Activated CD8-positive, alpha-beta memory T cell treated with anti-CD3 and anti-CD28 coated beads, Interleukin-2, amount 50 U/mL, for 24 hours (primary cell): Measurements from ENCODE around the gene AGPAT2.

Experiments used
- DNase-seq: peaks from one replicate; pipeline ENCODE4 v3.0.0-alpha.2; 2020; ENCODE audit errors: extremely low read depth

The AGPAT2 gene

GRCh38 chr9:136673975-136674785 is 13.1 kb downstream of the AGPAT2 start:
- no peak for DNase-seq

DNA sequence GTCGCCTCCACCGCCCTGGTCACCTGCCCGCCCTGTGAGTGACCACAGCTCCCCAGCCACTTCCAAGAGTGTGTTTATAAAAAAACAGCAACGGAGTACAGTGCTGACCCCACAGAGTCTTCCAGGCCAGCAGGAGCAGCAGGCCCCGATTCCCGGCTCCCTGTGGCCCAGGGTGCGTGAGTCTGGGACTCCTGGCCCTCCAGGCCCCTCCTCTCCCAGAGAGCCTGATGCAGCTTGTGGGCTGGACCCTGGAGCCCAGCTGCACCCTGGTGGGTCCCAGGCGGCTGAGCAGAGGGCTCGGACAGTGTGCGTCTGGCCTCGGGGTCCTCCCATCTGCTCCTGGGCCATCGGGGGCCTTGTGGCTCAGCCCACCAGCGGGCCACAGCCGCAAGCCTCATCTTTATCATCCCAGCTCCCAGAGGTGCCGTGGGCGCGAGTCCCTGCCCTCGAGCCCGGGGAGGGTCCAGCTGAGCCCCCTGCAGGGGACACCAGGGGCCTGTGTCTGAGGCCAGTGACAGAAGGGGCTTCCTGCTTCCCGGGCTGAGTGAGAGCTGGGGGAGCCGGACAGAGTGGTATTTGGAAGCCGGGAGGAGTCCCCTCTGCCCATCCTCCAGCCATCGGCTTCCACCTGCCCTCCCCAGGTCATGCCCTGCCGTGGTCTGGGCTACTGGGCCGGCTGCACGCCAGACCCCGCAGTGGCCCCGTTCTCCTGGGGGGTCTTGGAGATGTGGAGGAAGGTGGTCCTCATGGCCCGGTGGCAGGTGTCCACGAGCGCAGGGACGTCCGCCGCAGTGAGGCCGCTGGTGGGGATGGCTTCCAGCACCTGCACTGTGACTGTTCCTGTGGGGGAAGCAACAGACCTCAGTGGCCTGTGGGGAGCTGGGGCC is 13.9 kb downstream of the AGPAT2 start:
- DNase-seq, result no peak

DNA sequence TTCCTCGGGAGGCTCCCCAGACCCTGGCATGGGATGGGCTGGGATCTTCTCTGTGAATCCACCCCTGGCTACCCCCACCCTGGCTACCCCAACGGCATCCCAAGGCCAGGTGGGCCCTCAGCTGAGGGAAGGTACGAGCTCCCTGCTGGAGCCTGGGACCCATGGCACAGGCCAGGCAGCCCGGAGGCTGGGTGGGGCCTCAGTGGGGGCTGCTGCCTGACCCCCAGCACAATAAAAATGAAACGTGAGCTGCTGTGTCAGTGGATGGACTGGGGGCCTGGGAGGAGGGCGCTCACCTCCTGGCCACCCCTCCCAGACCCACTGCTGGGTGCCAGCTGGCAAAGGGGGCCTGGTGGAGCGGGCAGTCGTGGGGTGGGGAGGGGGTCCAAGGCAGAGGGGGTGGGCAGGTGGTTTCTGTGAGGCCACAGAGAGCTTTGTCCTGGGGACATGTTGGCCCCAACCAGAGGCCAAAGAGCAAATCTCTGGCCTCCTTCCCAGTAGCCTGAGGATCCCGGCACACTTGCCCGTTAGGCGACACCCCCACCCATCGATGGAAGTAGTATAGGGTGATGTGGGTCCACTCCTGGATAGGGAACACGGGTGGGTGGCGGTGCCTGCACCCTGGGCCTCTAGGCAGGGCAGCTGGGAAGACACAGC is 14.7 kb downstream of the AGPAT2 start:
- no peak for DNase-seq

DNA sequence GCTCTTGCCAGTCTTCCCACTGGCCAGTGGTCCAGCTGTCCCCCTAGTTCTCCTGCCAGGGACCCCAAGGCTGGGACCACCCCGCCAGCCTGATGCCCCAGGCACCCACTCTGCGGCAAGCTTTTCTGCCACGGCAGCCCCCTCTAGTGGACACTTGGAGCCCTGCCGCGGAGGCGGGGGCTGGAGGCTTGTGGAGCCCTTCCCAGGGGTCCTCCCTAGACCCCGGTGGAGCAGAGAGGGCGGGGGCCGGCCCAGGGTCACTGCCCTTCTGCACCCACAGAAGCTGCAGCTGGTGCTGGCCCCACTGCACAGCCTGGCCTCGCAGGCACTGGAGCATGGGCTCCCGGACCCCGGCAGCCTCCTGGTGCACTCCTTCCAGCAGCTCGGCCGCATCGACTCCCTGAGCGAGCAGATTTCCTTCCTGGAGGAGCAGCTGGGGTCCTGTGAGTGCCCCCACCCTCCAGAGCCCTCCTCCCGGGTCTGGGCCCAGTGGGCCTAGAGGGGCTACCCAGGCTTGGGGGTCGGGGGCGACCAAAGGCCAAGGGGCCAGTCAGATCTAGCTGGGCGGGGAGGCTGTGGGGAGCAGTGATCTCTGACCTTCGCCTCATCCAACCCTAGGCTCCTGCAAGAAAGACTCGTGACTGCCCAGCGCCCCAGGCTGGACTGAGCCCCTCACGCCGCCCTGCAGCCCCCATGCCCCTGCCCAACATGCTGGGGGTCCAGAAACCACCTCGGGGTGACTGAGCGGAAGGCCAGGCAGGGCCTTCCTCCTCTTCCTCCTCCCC is 15.4 kb downstream of the AGPAT2 start:
- no peak for DNase-seq

GRCh38 chr9:136671254-136671614 is 16.0 kb downstream of the AGPAT2 start:
- no peak for DNase-seq

DNA sequence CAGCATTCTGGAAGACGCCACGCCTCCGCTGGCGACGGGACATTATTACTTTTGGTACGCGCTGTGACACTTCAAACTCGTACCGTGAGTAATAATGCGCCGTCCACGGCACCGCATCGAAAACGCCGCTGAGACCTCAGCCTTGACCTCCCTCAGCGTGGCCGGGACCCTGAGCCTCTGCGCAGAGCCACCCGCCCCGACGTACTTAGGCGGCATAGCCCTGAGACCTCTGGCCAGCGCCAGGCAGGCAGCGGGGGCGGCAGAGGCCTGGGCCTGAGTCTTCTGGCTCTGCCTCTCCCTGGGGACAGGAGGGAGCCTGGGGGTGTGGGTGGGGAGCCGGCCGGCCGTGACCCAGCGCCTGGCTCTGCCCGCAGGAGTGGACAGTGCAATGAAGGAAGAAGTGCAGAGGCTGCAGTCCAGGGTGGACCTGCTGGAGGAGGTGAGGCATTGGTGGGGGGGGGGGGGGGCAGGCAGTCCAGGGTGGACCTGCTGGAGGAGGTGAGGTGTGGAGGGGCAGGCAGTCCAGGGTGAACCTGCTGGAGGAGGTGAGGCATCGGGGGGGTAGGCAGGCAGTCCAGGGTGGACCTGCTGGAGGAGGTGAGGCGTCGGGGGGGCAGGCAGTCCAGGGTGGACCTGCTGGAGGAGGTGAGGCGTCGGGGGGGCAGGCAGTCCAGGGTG is 16.5 kb downstream of the AGPAT2 start:
- DNase-seq, result no peak

DNA sequence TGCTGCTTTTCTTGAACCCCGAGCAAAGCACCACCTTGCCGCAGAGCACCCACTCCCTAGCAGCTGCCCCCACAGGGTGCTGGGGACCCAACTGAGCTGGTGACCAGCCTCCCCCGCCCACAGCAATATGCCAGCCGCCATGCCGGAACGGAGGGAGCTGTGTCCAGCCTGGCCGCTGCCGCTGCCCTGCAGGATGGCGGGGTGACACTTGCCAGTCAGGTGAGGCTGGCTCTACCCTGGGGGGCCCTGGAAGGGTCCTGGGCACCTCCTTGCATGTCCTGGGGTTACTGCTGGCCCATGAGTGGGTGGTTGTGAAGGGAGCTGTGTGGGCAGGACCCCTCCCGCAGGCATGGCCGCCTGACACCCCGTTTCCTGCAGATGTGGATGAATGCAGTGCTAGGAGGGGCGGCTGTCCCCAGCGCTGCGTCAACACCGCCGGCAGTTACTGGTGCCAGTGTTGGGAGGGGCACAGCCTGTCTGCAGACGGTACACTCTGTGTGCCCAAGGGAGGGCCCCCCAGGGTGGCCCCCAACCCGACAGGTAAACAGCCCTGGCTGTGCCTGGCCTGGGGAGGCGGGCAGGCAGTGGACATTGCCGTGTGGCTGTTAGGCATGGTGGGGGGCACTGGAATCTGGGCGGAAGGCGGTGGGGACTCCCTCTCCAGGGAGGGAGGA is 17.3 kb downstream of the AGPAT2 start:
- no peak for DNase-seq

- DNase-seq, result no peak
Observed at GRCh38 chr9:136668983-136669790, 18.1 kb downstream of the AGPAT2 start.

DNA sequence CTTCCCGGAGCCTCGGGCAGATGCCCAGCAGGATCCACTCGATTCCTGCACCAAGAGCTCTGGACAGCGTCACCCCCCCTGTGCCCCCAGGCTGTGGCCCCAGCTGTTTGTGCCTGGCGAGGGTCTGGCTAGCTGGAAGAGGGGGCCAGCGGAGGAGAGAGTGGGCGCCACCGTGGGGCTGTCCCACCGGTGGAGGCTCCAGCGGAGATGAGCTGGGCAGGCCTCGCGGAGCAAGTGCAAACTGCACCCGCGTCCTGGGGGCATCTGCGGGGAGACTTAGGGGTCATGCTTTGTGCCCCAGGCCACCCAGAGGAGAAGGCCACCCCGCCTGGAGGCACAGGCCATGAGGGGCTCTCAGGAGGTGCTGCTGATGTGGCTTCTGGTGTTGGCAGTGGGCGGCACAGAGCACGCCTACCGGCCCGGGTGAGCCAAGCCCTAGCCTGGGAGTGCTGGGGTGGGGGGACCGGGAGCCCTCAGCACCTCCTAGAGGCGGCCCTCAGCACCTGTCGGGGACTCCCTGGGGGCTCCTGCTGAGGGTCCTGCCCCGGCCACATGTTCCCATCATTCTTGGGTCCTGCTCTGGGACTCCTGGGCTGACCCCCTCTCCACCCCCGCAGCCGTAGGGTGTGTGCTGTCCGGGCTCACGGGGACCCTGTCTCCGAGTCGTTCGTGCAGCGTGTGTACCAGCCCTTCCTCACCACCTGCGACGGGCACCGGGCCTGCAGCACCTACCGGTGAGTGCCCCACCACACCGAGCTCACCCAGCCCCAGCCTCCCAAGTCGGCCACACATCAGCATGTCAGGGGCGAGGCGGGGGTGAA is 19.1 kb downstream of the AGPAT2 start:
- DNase-seq, result no peak

DNA sequence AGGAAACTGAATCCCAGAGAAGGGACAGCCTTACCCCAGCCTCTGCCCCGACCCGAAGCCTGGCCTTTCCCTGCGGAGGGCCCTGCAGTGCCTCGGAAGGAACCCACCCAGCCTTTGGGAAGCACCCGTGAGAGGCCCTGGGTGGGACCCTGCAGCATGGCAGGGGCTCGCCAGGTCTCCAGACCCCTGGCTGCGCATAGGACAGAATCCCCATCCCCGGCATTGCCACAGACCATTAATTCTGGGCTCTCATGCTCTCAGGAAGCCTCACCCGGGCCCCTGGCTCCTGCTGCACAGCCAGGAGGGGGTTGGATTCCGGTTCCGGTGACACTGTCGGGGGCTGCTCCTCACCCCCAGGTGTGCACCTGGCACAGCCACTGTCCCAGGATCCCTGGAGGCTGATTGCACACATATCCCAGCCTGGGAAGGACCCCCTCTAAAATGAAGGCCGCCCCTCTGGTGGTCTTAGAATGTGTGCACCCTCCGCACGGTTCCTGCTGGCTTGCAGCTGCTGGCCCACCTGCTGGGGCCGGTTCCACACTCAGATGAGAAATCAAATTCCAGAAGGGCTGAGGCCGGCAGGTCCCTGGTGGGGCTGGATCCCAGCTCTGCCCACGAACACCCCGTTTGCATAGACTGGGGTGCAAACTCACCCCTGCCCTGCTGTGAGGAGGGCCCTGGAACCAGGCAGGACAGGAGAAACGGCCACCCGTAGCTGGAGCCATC is 19.9 kb downstream of the AGPAT2 start:
- no peak for DNase-seq

- DNase-seq, result no peak
Observed at GRCh38 chr9:136666372-136667213, 20.7 kb downstream of the AGPAT2 start.

GRCh38 chr9:136665704-136666371 is 21.4 kb downstream of the AGPAT2 start:
- no peak for DNase-seq

DNA sequence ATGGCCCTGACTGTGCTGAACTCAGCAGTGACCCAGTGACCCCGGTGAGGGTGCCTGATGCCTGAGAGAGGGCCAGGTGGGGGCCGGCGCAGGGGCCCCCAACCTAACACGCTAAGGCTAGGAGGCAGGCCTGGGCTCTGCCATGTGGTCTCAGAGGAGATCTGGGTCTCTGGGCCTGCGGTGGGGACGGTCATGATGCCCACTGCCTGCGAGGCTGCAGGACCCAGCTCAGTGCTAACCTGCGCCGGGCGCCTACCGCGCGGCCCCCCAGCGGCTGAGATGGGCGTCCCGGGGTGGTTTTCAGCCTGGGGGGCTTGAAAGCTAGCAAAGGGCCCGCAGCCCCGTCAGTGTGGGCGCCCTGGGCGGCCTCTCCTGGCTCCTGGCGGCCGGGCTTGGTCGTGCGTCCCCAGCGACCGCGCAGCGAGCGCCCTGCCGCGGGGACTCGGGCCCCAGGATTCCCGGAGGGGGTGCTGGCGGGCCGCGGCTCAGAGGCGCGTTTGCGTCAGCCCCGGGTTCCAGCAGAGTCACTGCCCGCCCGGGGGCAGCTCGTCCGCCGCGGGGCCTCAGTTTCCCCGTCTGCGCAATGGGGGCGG is 22.1 kb downstream of the AGPAT2 start:
- no peak for DNase-seq

GRCh38 chr9:136664000-136664915 is 23.0 kb downstream of the AGPAT2 start:
- no peak for DNase-seq
